Aorta (tissue), 5 donors: Measurements from ENCODE around the gene TUBB3. TPM values are rescaled to one million over a fixed set of nuclear protein-coding genes. Genes with fewer than 3 reads are reported as not detected.
A peak's percentile ranks its signal among the peaks of the same experiment; 100 is the strongest.

ENCODE experiments used
- ATAC-seq: fragments of 200-7000 bp; cut with Tn5 transposase; one replicate; pipeline ENCODE4 v1.9.1; 2022; ENCODE audit warnings: moderate library complexity; ENCODE audit not compliant: low FRiP score
- DNase-seq, 2 donors: peaks; one replicate each; pipeline ENCODE4 v3.0.0-alpha.2; 2020
- H3K27ac ChIP-seq, 2 donors: one replicate each; pipeline ENCODE4 v1.5.1; 2013; ENCODE audit warnings: low read length in 2 of 2, mild to moderate bottlenecking in 2 of 2, moderate library complexity in 2 of 2, control low read depth in 1 of 2, inconsistent platforms in 1 of 2, low read depth in 1 of 2
- H3K27me3 ChIP-seq, 2 donors: one replicate each; pipeline ENCODE4 v1.6.1; 2013; ENCODE audit warnings: control low read depth in 1 of 2, low read length in 1 of 2, mild to moderate bottlenecking in 1 of 2, moderate library complexity in 1 of 2; ENCODE audit not compliant: insufficient read depth in 2 of 2, control insufficient read depth in 1 of 2
- H3K36me3 ChIP-seq, 2 donors: one replicate each; pipeline ENCODE4 v1.6.1; 2013; ENCODE audit warnings: control low read depth in 1 of 2, low read length in 1 of 2, mild to moderate bottlenecking in 1 of 2; ENCODE audit not compliant: insufficient read depth in 2 of 2, control insufficient read depth in 1 of 2
- H3K4me1 ChIP-seq, 2 donors: one replicate each; pipeline ENCODE4 v1.6.1; 2013; ENCODE audit warnings: low read length in 2 of 2, control low read depth in 1 of 2, mild to moderate bottlenecking in 1 of 2, moderate library complexity in 1 of 2; ENCODE audit not compliant: insufficient read depth in 2 of 2, control insufficient read depth in 1 of 2
- H3K4me3 ChIP-seq, 2 donors: one replicate each; pipeline ENCODE4 v1.5.1; 2013; ENCODE audit warnings: low read length in 2 of 2, control low read depth in 1 of 2, mild to moderate bottlenecking in 1 of 2
- H3K9me3 ChIP-seq: one replicate; pipeline ENCODE4 v1.6.1; 2013; ENCODE audit warnings: mild to moderate bottlenecking, low read length; ENCODE audit not compliant: control insufficient read depth
- WGBS, 2 donors: extraction: QIAGEN DNeasy Blood & Tissue Kit; methylation state at CpG; one replicate each; pipeline ENCODE4 v1.1.7; 2013; 5-methylcytosine and 5-hydroxymethylcytosine counted together
- intact Hi-C, 2 donors: fragments of 100-400 bp; cut with DNase I; formaldehyde crosslinking; loops; one replicate each; pipeline versions ENCODE4 v1.14.2 to v1.15.0; 2022
- polyA plus RNA-seq, 2 donors: library from polyadenylated mRNA; stranded (reverse); fragments of 200-250 nt; gene quantifications; one replicate each; pipeline ENCODE4 v1.2.3, GENCODE V29; 2013
- total RNA-seq, 2 donors: library from RNA; stranded (reverse); fragmentation: NEBNext Ultra II Directional; extraction: Animal tissue kit (Norgen Biotek cat#: 25700); gene quantifications; one replicate each; pipeline ENCODE4 v1.2.1, GENCODE V29; 2021
- donor health status: healthy with polysubstance abuse.
- donor health status: Bipolar disorder and iron deficiency.
- donor health status: DM: no; HTN: no; CAD: no.
- donor health status: DM: no; HTN: no; CAD: no.
- donor health status: DM: yes; HTN: yes; CAD: no.

The TUBB3 gene
- total and polyA plus RNA-seq, 4 donors: 0.38 to 12.5 (median 4.0) TPM

GRCh38 chr16:89898201-89898967, 24.8 kb upstream of the TUBB3 start:
- Histone ChIP-seq H3K36me3 (peaks cover 10 to 17% of the 10 kb centered on the region in 2 donors), H3K4me1 (no peaks in the 10 kb centered on the region), H3K4me3 (no peak overlapping the region), H3K27ac (no peak overlapping the region), H3K27me3 (no peaks in the 10 kb centered on the region), H3K9me3 (no peaks in the 10 kb centered on the region)
- DNase-seq (peak in 1 of 2 donors; percentile 72), ATAC-seq (no peak)
- intact Hi-C loops: no loop called here
- WGBS, 2 donors: 95% methylated on average over 36 of the region's 36 CpGs

GRCh38 chr16:89899879-89900481, 23.2 kb upstream of the TUBB3 start:
- DNase-seq (no peak), ATAC-seq (no peak)
- Histone ChIP-seq H3K4me3 (no peak overlapping the region), H3K9me3 (no peaks in the 10 kb centered on the region), H3K27me3 (no peaks in the 10 kb centered on the region), H3K4me1 (no peaks in the 10 kb centered on the region), H3K27ac (no peak overlapping the region), H3K36me3 (peaks cover 4 to 11% of the 10 kb centered on the region in 2 donors)
- 93 to 94% methylated on average over 20 of the region's 20 CpGs for WGBS, 2 donors
- intact Hi-C loops: no loop called here

GRCh38 chr16:89900885-89901284, 22.3 kb upstream of the TUBB3 start:
- Histone ChIP-seq H3K36me3 (peaks cover 4 to 7% of the 10 kb centered on the region in 2 donors), H3K27ac (no peak overlapping the region), H3K4me1 (no peaks in the 10 kb centered on the region), H3K27me3 (no peaks in the 10 kb centered on the region), H3K4me3 (no peak overlapping the region), H3K9me3 (no peaks in the 10 kb centered on the region)
- WGBS, 2 donors: 94 to 96% methylated on average over 17 of the region's 17 CpGs
- ATAC-seq (no peak), DNase-seq (peak in 1 of 2 donors; percentile 68)
- intact Hi-C loops: no loop called here

- no peaks in the 10 kb centered on the region for H3K27me3 ChIP-seq
- 90 to 92% methylated on average over 11 of the region's 11 CpGs for WGBS, 2 donors
- intact Hi-C loops: no loop called here
- no peak overlapping the region for H3K27ac ChIP-seq
- DNase-seq (peak; percentile 42 to 65), ATAC-seq (no peak)
- H3K9me3 ChIP-seq: no peaks in the 10 kb centered on the region
- H3K4me1 ChIP-seq: no peaks in the 10 kb centered on the region
- no peak overlapping the region for H3K4me3 ChIP-seq
- H3K36me3 ChIP-seq: peaks cover 4 to 16% of the 10 kb centered on the region in 2 donors
Observed at GRCh38 chr16:89902980-89903379, 20.2 kb upstream of the TUBB3 start.

- no peak overlapping the region for H3K27ac ChIP-seq
- no peaks in the 10 kb centered on the region for H3K4me1 ChIP-seq
- H3K4me3 ChIP-seq: no peak overlapping the region
- 84 to 86% methylated on average over 19 of the region's 19 CpGs for WGBS, 2 donors
- intact Hi-C loops: no loop called here
- H3K27me3 ChIP-seq: no peaks in the 10 kb centered on the region
- peaks cover 0 to 16% of the 10 kb centered on the region in 2 donors for H3K36me3 ChIP-seq
- ATAC-seq (no peak), DNase-seq (peak in 1 of 2 donors; percentile 73)
- no peaks in the 10 kb centered on the region for H3K9me3 ChIP-seq
Observed at GRCh38 chr16:89903908-89904515, 19.1 kb upstream of the TUBB3 start.

GRCh38 chr16:89904606-89905510, 18.3 kb upstream of the TUBB3 start:
- no peak overlapping the region for H3K4me3 ChIP-seq
- intact Hi-C loops: no loop called here
- ATAC-seq (no peak), DNase-seq (peak in 1 of 2 donors; percentile 71)
- no peaks in the 10 kb centered on the region for H3K4me1 ChIP-seq
- WGBS, 2 donors: 82 to 84% methylated on average over 31 of the region's 31 CpGs
- H3K27me3 ChIP-seq: no peaks in the 10 kb centered on the region
- no peak overlapping the region for H3K27ac ChIP-seq
- H3K9me3 ChIP-seq: no peaks in the 10 kb centered on the region
- peaks cover 0 to 16% of the 10 kb centered on the region in 2 donors for H3K36me3 ChIP-seq

GRCh38 chr16:89905511-89906139, 17.5 kb upstream of the TUBB3 start:
- Histone ChIP-seq H3K27ac (no peak overlapping the region), H3K9me3 (no peaks in the 10 kb centered on the region), H3K27me3 (no peaks in the 10 kb centered on the region), H3K36me3 (peaks cover 0 to 14% of the 10 kb centered on the region in 2 donors), H3K4me3 (no peak overlapping the region), H3K4me1 (no peaks in the 10 kb centered on the region)
- peak; percentile 50 to 78 for DNase-seq
- no peak for ATAC-seq
- 86 to 87% methylated on average over 23 of the region's 23 CpGs for WGBS, 2 donors
- intact Hi-C loops: no loop called here
